ENCODE results near the gene MGME1.

GRCh38 chr20:17985388-17986018, 16.7 kb downstream of the MGME1 start:
- TF ChIP-seq L3MBTL2 (conservative IDR thresholded peaks at IDR 0.05) (no peak), FOXK2 (IDR thresholded peaks at IDR 0.05) (no peak), SUZ12 (IDR thresholded peaks at IDR 0.05) (no peak), ARNT (IDR thresholded peaks at IDR 0.05) (no peak), NFRKB (IDR thresholded peaks at IDR 0.05) (no peak), LEF1 (IDR thresholded peaks at IDR 0.05; ENCODE audit: borderline replicate concordance) (no peak), SP1 (IDR thresholded peaks at IDR 0.05) (no peak), BHLHE40 (IDR thresholded peaks at IDR 0.05; ENCODE audit: borderline replicate concordance) (no peak), PKNOX1 (IDR thresholded peaks at IDR 0.05) (no peak), HDGF (IDR thresholded peaks at IDR 0.05; ENCODE audit: borderline replicate concordance) (no peak)
